HepG2 (cell line): ENCODE measurements around the gene PIK3R3. TPM values are rescaled to one million over a fixed set of nuclear protein-coding genes. Genes with fewer than 3 reads are reported as not detected.

ENCODE experiments used
- ATAC-seq: fragments of 200-7000 bp; cut with Tn5 transposase; 3 replicates; pipeline ENCODE4 v1.9.1; 2020; ENCODE audit warnings: mild to moderate bottlenecking, moderate library complexity
- BruUV-seq: library from RNA; stranded (reverse); fragments of 400-500 nt; replicated peaks from 2 replicates; lab custom pipeline; 2021; lab: Mats Ljungman, UMichigan
- CTCF ChIA-PET: fragments of 300-600 bp; formaldehyde crosslinking; extraction: SDS; loops from one replicate; lab custom pipeline; 2021; ENCODE audit warnings: low total read pairs, inconsistent platforms, low intra/inter-chr PET ratio; lab: Yijun Ruan, JAX
- POLR2A ChIA-PET: fragments of 350-600 bp; sonication (Branson Sonifier 250); formaldehyde crosslinking; loops from one replicate; lab custom pipeline; 2020; ENCODE audit warnings: antibody characterized with exemption, inconsistent platforms; lab: Yijun Ruan, JAX
- DNase-seq: peaks from one replicate; pipeline ENCODE4 v3.0.0-alpha.2; 2015; ENCODE audit warnings: low spot score
- FAIRE-seq: peaks from 3 replicates; lab custom pipeline; 2011; peaks lifted over from hg19 to GRCh38; lab: Jason Lieb, UNC
- H2AFZ ChIP-seq: one replicate; pipeline ENCODE4 v1.6.1; 2011; ENCODE audit warnings: low read length, inconsistent platforms
- H3K27ac ChIP-seq: fragments of 300-600 bp; 3 replicates; pipeline ENCODE4 v1.8.0; 2011; ENCODE audit warnings: mixed run types, mild to moderate bottlenecking, mixed read lengths, low read length, inconsistent platforms; ENCODE audit not compliant: insufficient read depth; ENCODE audit errors: extremely low read length
- H3K27me3 ChIP-seq, 2 experiments: fragments of 200-600 bp in 1 of 2; 2 replicates in 1 of 2; 3 replicates in 1 of 2; pipeline versions ENCODE4 v1.6.0 to v1.8.0; 2011; ENCODE audit warnings: low read length in 2 of 2, mild to moderate bottlenecking in 2 of 2, moderate library complexity in 2 of 2, inconsistent platforms in 1 of 2; ENCODE audit not compliant: insufficient read depth in 2 of 2, control insufficient read depth in 1 of 2
- H3K36me3 ChIP-seq, 2 experiments: fragments of 200-600 bp in 1 of 2; replicated peaks in 1 of 2; 2 replicates in 1 of 2; 3 replicates in 1 of 2; pipeline versions ENCODE4 v1.5.1 to v1.8.0; 2011; ENCODE audit warnings: low read length in 2 of 2, inconsistent platforms in 1 of 2; ENCODE audit not compliant: insufficient read depth in 2 of 2, control insufficient read depth in 1 of 2
- H3K4me1 ChIP-seq: 2 replicates; pipeline ENCODE4 v1.5.1; 2012; ENCODE audit warnings: low read length, inconsistent platforms; ENCODE audit not compliant: insufficient read depth
- H3K4me2 ChIP-seq: 2 replicates; pipeline ENCODE4 v1.6.0; 2011; ENCODE audit warnings: low read depth, low read length, inconsistent platforms
- H3K4me3 ChIP-seq, 3 experiments: fragments of 200-600 bp in 1 of 3; sonication (generic), shearing (Covaris generic) in 1 of 3; replicated peaks in 1 of 3; 2 replicates each; pipeline ENCODE4 v1.5.1; 2011 to 2016; ENCODE audit warnings: low read length in 3 of 3, inconsistent platforms in 2 of 3, low read depth in 2 of 3, mild to moderate bottlenecking in 2 of 3, control low read depth in 1 of 3, mixed read lengths in 1 of 3; ENCODE audit not compliant: insufficient read depth in 1 of 3
- H3K79me2 ChIP-seq: one replicate; pipeline ENCODE4 v1.6.1; 2011; ENCODE audit warnings: low read length, inconsistent platforms; ENCODE audit not compliant: insufficient read depth
- H3K9ac ChIP-seq: 2 replicates; pipeline ENCODE4 v1.6.0; 2011; ENCODE audit warnings: mild to moderate bottlenecking, low read depth, low read length, inconsistent platforms; ENCODE audit not compliant: insufficient read depth
- H3K9me3 ChIP-seq: 2 replicates; pipeline ENCODE4 v1.5.1; 2012; ENCODE audit warnings: mild to moderate bottlenecking, low read length
- H4K20me1 ChIP-seq: 2 replicates; pipeline ENCODE4 v1.6.0; 2011; ENCODE audit warnings: inconsistent platforms, mild to moderate bottlenecking, low read length, moderate library complexity; ENCODE audit not compliant: insufficient read depth
- ARHGAP35 ChIP-seq: sonication (generic); formaldehyde crosslinking; IDR thresholded peaks from 2 replicates; pipeline ENCODE4 v1.9.0; 2022; ENCODE audit warnings: mild to moderate bottlenecking, inconsistent platforms, moderate library complexity, missing genetic modification reagents, borderline replicate concordance
- FOXP1 ChIP-seq, 2 experiments: fragments of 450-650 bp in 1 of 2; IDR thresholded peaks; 2 replicates each; pipeline ENCODE4 v1.6.1; 2017 to 2018; ENCODE audit warnings: antibody characterized with exemption in 1 of 2
- GATAD1 ChIP-seq: IDR thresholded peaks from 2 replicates; pipeline ENCODE4 v1.6.1; 2016; ENCODE audit warnings: missing genetic modification reagents, missing compliant biosample characterization
- MTA1 ChIP-seq: sonication (generic); formaldehyde crosslinking; IDR thresholded peaks from 2 replicates; pipeline ENCODE4 v1.4.0; 2020; ENCODE audit warnings: missing genetic modification reagents, mild to moderate bottlenecking, borderline replicate concordance
- MXD3 ChIP-seq: IDR thresholded peaks from 2 replicates; pipeline ENCODE4 v1.6.1; 2016; ENCODE audit warnings: mild to moderate bottlenecking, missing biosample characterization, missing genetic modification reagents
- PITX1 ChIP-seq: sonication (generic); formaldehyde crosslinking; IDR thresholded peaks from 2 replicates; pipeline ENCODE4 v1.5.1; 2020; ENCODE audit warnings: mild to moderate bottlenecking, missing genetic modification reagents
- SAFB2 ChIP-seq: sonication (generic); formaldehyde crosslinking; IDR thresholded peaks from 2 replicates; pipeline ENCODE4 v1.5.1; 2020; ENCODE audit warnings: missing genetic modification reagents, low read depth, mild to moderate bottlenecking, borderline replicate concordance
- SKIL ChIP-seq: sonication (generic); formaldehyde crosslinking; IDR thresholded peaks from 2 replicates; pipeline ENCODE4 v1.8.0; 2022; ENCODE audit warnings: missing genetic modification reagents, mild to moderate bottlenecking, moderate library complexity, borderline replicate concordance
- SMYD3 ChIP-seq: sonication (generic); formaldehyde crosslinking; IDR thresholded peaks from 2 replicates; pipeline ENCODE4 v1.8.1; 2023; ENCODE audit warnings: mild to moderate bottlenecking, missing genetic modification reagents
- TEF ChIP-seq: sonication (generic); formaldehyde crosslinking; IDR thresholded peaks from 2 replicates; pipeline ENCODE4 v1.5.0; 2020; ENCODE audit warnings: missing genetic modification reagents
- ZC3H4 ChIP-seq: sonication (generic); formaldehyde crosslinking; IDR thresholded peaks from 2 replicates; pipeline ENCODE4 v1.4.0; 2020; ENCODE audit warnings: missing genetic modification reagents, borderline replicate concordance
- ZFY ChIP-seq: sonication (generic); formaldehyde crosslinking; IDR thresholded peaks from 2 replicates; pipeline ENCODE4 v1.4.0; 2020; ENCODE audit warnings: missing genetic modification reagents
- ZMAT5 ChIP-seq: sonication (generic); formaldehyde crosslinking; IDR thresholded peaks from 2 replicates; pipeline ENCODE4 v1.5.0; 2020; ENCODE audit warnings: mild to moderate bottlenecking, low read depth, missing genetic modification reagents, borderline replicate concordance
- ZNF441 ChIP-seq: sonication (generic); formaldehyde crosslinking; IDR thresholded peaks from 2 replicates; pipeline ENCODE4 v1.7.0; 2021; ENCODE audit warnings: missing genetic modification reagents, borderline replicate concordance
- ZNF446 ChIP-seq: sonication (generic); formaldehyde crosslinking; IDR thresholded peaks from 2 replicates; pipeline ENCODE4 v1.5.0; 2020; ENCODE audit warnings: mild to moderate bottlenecking, missing genetic modification reagents
- ZNF7 ChIP-seq: IDR thresholded peaks from 2 replicates; pipeline ENCODE4 v1.6.1; 2016; ENCODE audit warnings: missing biosample characterization, missing genetic modification reagents
- in situ Hi-C: cut with HindIII; loops from 2 replicates; pipeline ENCODE4 v1.10.0; 2017; ENCODE audit warnings: low pct_unique_long_range_greater_than_20kb; ENCODE audit not compliant: extremely low pct_ligation_motif_present
- intact Hi-C: fragments of 100-400 bp; cut with micrococcal nuclease; formaldehyde crosslinking; loops from one replicate; pipeline ENCODE4 v1.10.0; 2022; ENCODE audit not compliant: unreplicated experiment
- polyA plus RNA-seq, 8 experiments: library from polyadenylated mRNA; depleted of rRNA in 3 of 8; stranded (reverse) in 7 of 8; unstranded in 1 of 8; fragments of >200 nt; fragmentation: Illumina TruSeq in 4 of 8; extraction: Trizol in 4 of 8; gene quantifications; 2 replicates each; pipeline versions ENCODE4 v1.2.1 to v1.2.3, GENCODE V29; 2011 to 2016; ENCODE audit warnings: low read depth in 4 of 8, missing spikeins in 1 of 8, mixed read lengths in 1 of 8; ENCODE audit not compliant: insufficient read depth in 1 of 8
- total RNA-seq, 5 experiments: library from RNA; depleted of rRNA; stranded (reverse); fragments of >200 nt; fragmentation: Illumina TruSeq; extraction: Trizol; gene quantifications; 2 replicates each; pipeline ENCODE4 v1.2.3, GENCODE V29; 2016; ENCODE audit warnings: low read depth in 1 of 5

The PIK3R3 gene
- total and polyA plus RNA-seq, 2 of the 13 experiments (the other 11 are each of a cell fraction or from before 2014, with no cell fraction given) = 0.37 to 6.9 TPM

GRCh38 chr1:46008585-46008984 lies 123.8 kb downstream of the PIK3R3 start:
- H3K36me3 ChIP-seq = peaks cover 36 to 79% of the 10 kb centered on the region in 2 experiments
- BruUV-seq = no TSS peak

More at GRCh38 chr1:46008585-46008984, 123.8 kb downstream of the PIK3R3 start:
- Histone ChIP-seq H3K4me3 (no peak overlapping the region), H3K27ac (no peak overlapping the region), H2AFZ (no peak overlapping the region), H3K4me1 (peaks cover 3% of the 10 kb centered on the region), H4K20me1 (no peaks in the 10 kb centered on the region), H3K9ac (no peak overlapping the region), H3K4me2 (no peak overlapping the region), H3K79me2 (no peaks in the 10 kb centered on the region), H3K9me3 (no peaks in the 10 kb centered on the region), H3K27me3 (no peaks in the 10 kb centered on the region)
- ATAC-seq = no peak
- intact Hi-C loops = no loop called here
- ChIA-PET POLR2A (no interaction called here), CTCF (no interaction called here)
- TF ChIP-seq ZMAT5 (CRISPR knock-in tag) = no peak
- TF ChIP-seq ZNF7 (CRISPR knock-in tag) = no peak
- TF ChIP-seq MXD3 (CRISPR knock-in tag) = no peak
- no peak for TF ChIP-seq SKIL (CRISPR knock-in tag)
- TF ChIP-seq ZNF441 (CRISPR knock-in tag) = no peak
- TF ChIP-seq ARHGAP35 = no peak
- TF ChIP-seq ZFY (CRISPR knock-in tag) = no peak
- TF ChIP-seq MTA1 (CRISPR knock-in tag) = no peak
- TF ChIP-seq FOXP1 (IDR thresholded peaks at IDR 0.05) = no peak
- TF ChIP-seq FOXP1 (CRISPR knock-in tag; IDR thresholded peaks at IDR 0.05) = no peak
- TF ChIP-seq ZNF446 (CRISPR knock-in tag) = no peak
- TF ChIP-seq SAFB2 (CRISPR knock-in tag) = no peak
- no peak for TF ChIP-seq ZC3H4 (CRISPR knock-in tag)
- TF ChIP-seq TEF (CRISPR knock-in tag) = no peak
- no peak for TF ChIP-seq SMYD3 (CRISPR knock-in tag)
- no peak for TF ChIP-seq PITX1 (CRISPR knock-in tag)
- TF ChIP-seq GATAD1 = no peak
- in situ Hi-C loops = no loop called here
- no peak for FAIRE-seq
- no peak for DNase-seq
